OCI-LY3 (cell line): ENCODE results near the gene EEF1AKMT3.

ENCODE experiments used
- H2AFZ ChIP-seq: fragments of 200-600, 300-600 bp; shearing (Covaris generic); 2 replicates; pipeline ENCODE4 v1.6.0; 2014; ENCODE audit warnings: antibody characterized with exemption, low read depth, low read length
- H3K27ac ChIP-seq: fragments of 200-600, 300-600 bp; sonication (generic); 2 replicates; pipeline ENCODE4 v1.5.1; 2014; ENCODE audit warnings: mild to moderate bottlenecking, low read length, moderate library complexity, mixed read lengths
- H3K27me3 ChIP-seq: fragments of 200-600, 300-600 bp; sonication (generic); 2 replicates; pipeline ENCODE4 v1.6.1; 2014; ENCODE audit warnings: low read depth, low read length, mixed read lengths
- H3K36me3 ChIP-seq: fragments of 200-600, 300-600 bp; sonication (generic); replicated peaks from 2 replicates; pipeline ENCODE3; 2014; ENCODE audit warnings: low read depth, low read length, mixed read lengths
- H3K4me1 ChIP-seq: fragments of 300-600, 200-600 bp; sonication (generic); 2 replicates; pipeline ENCODE4 v1.6.1; 2014; ENCODE audit warnings: low read length, mixed read lengths
- H3K4me2 ChIP-seq: fragments of 200-600, 300-600 bp; sonication (generic); 2 replicates; pipeline ENCODE4 v1.6.1; 2014; ENCODE audit warnings: low read length, mixed read lengths
- H3K4me3 ChIP-seq: fragments of 300-600, 200-600 bp; sonication (generic); 2 replicates; pipeline ENCODE4 v1.5.1; 2014; ENCODE audit warnings: antibody characterized with exemption, mild to moderate bottlenecking, low read length, moderate library complexity
- H3K79me2 ChIP-seq: fragments of 300-600, 200-600 bp; shearing (Covaris generic); 2 replicates; pipeline ENCODE4 v1.6.1; 2014; ENCODE audit warnings: mild to moderate bottlenecking, low read length, mixed read lengths
- H3K9ac ChIP-seq: fragments of 300-600, 200-600 bp; shearing (Covaris generic); 2 replicates; pipeline ENCODE4 v1.6.0; 2014; ENCODE audit warnings: mild to moderate bottlenecking, low read length, moderate library complexity
- H3K9me3 ChIP-seq: fragments of 200-600, 300-600 bp; shearing (Covaris generic); 2 replicates; pipeline ENCODE4 v1.6.1; 2014; ENCODE audit warnings: low read length, mixed read lengths; ENCODE audit not compliant: insufficient read depth
- H4K20me1 ChIP-seq: fragments of 200-600, 300-600 bp; sonication (generic); 2 replicates; pipeline ENCODE4 v1.6.1; 2016; ENCODE audit warnings: low read length, mixed read lengths; ENCODE audit not compliant: insufficient read depth
- CTCF ChIP-seq: fragments of 200-600, 300-600 bp; sonication (generic); IDR thresholded peaks from 2 replicates; pipeline ENCODE4 v1.5.1; 2014; ENCODE audit warnings: antibody characterized with exemption, low read length, low read depth
- EZH2phosphoT487 ChIP-seq: fragments of 200-600 bp; shearing (Covaris generic); IDR thresholded peaks from 2 replicates; pipeline ENCODE4 v1.6.1; 2018; ENCODE audit warnings: antibody characterized with exemption, mixed run types, low read depth

The EEF1AKMT3 gene

DNA sequence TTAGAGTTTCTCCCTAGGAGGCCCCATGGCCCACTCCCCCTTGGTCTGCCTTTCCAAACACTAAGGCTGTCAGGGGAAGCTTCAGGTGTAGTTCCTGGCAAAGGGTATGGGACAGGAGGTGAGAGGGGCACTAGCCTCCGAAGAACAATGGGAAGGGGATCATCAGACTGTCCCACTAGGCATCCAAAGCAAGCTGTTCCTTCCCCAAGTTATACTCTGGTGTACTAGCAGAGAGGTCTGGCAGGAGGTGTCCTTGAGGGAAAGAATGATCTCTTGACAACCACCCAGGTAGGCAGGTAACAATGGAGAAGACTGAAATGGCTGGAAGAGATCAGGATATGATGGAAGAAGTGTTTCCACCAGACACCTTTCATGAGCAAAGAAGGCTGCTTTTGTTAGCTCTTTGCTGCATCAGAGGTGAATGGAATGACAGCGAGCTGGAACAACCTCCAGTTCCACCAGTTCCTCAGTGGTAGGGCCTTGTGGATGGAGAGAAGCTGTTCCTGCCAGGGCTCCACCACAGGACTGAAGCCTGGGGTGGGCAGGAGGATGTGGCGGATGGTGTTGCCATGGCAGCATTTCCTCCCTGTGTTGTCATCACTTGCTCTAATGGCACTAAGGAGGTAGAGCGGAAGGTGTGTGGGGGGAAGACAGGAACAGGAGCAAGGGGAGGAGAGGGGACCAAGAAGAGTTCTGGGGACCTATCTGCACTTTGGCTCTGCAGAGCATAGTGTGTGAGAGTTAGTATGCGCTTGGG lies 31.6 kb upstream of the EEF1AKMT3 start:
- H3K4me3 ChIP-seq, result peak overlapping the region; percentile 89
- H3K27ac ChIP-seq, result no peak overlapping the region
- no peaks in the 10 kb centered on the region for H3K9me3 ChIP-seq
- no peak overlapping the region for H2AFZ ChIP-seq
- H3K9ac ChIP-seq, result peak overlapping the region; percentile 85; the same call in 1 of the 2 replicates
- no peaks in the 10 kb centered on the region for H4K20me1 ChIP-seq
- H3K36me3 ChIP-seq, result no peaks in the 10 kb centered on the region
- TF ChIP-seq CTCF, result no peak
- no peak for TF ChIP-seq EZH2phosphoT487
- H3K79me2 ChIP-seq, result peaks cover 22% of the 10 kb centered on the region
- H3K4me1 ChIP-seq, result peaks cover 27% of the 10 kb centered on the region
- peak overlapping the region; percentile 78 for H3K4me2 ChIP-seq
- no peaks in the 10 kb centered on the region for H3K27me3 ChIP-seq

DNA sequence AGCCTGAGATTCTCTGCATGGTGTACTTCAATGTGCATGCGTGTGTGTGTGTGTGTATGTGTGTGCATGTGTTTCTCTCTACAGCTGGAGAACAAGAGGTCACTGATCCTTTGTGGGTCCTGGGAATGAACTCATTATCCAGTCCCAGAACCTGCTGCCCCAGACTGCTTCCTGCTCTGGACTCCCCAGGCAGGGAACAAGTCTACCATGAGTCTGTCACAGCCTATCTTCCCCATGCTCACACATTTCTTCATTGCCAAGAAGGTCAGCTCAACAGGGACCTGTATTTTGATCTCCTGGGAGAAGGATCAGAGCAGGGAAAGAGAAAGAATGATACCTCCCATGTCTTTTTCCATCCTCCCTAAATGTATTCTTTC lies 31.0 kb upstream of the EEF1AKMT3 start:
- Histone ChIP-seq H3K79me2 (peaks cover 22% of the 10 kb centered on the region), H2AFZ (0 out of 2 replicates have a peak overlapping the region, but pooled peaks have one; percentile 43), H3K27me3 (no peaks in the 10 kb centered on the region), H3K36me3 (peaks cover 5% of the 10 kb centered on the region), H3K27ac (no peak overlapping the region), H3K9me3 (no peaks in the 10 kb centered on the region), H4K20me1 (no peaks in the 10 kb centered on the region), H3K4me2 (peak overlapping the region; percentile 78), H3K4me1 (peaks cover 27% of the 10 kb centered on the region), H3K9ac (peak overlapping the region; percentile 85), H3K4me3 (peak overlapping the region; percentile 89)
- TF ChIP-seq EZH2phosphoT487 (no peak), CTCF (no peak)

DNA sequence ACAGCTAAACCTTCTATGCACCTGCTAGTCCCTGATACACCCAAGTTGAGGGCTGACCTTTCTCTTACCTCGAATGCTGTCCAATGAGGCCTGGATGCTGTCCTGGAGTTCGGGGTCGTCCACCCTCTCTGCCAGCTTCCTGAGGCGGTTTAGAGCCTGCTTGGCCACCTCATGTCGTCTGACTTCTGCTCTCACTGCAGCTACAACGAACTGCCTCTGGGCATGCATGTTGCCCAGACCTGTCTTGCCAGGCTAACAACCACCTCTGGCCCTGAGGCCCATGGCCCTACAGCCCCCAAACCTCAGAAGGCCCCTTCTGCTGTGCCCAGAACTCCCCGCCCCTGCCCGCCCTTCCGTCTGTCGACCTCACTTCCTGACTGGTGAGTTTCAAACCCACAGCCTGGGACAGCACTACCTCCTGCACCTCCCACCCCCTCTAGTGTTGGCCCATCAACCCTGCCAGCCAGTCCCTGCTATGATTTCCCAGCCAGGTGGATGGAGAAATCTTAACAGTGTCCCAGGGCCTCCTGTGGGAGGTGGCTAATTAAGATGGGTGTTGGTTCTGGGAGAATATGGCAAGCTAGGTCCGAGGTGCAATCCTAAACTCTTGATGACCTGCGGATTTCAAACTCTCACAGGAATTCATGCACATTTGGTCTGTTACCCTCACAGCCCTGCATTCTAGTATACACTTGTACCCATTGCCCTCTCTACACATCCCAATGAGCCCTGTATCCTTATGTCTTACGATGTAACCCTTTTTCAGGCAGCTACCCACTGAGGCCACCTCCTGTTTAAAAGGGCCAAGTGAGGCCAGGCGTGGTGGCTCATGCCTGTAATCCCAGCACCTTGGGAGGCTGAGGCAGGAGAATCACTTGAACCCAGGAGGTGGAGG lies 30.3 kb upstream of the EEF1AKMT3 start:
- H3K9me3 ChIP-seq, result no peaks in the 10 kb centered on the region
- H3K36me3 ChIP-seq, result peaks cover 10% of the 10 kb centered on the region
- H3K27me3 ChIP-seq, result no peaks in the 10 kb centered on the region
- H2AFZ ChIP-seq, result peak overlapping the region; percentile 43
- peaks cover 27% of the 10 kb centered on the region for H3K4me1 ChIP-seq
- peak overlapping the region; percentile 78 for H3K4me2 ChIP-seq
- peaks cover 22% of the 10 kb centered on the region for H3K79me2 ChIP-seq
- H3K27ac ChIP-seq, result peak overlapping the region; percentile 19; the same call in 1 of the 2 replicates
- H4K20me1 ChIP-seq, result no peaks in the 10 kb centered on the region
- H3K9ac ChIP-seq, result peak overlapping the region; percentile 85
- TF ChIP-seq CTCF, result peak; percentile 51
- TF ChIP-seq EZH2phosphoT487, result no peak
- H3K4me3 ChIP-seq, result peak overlapping the region; percentile 89

- Histone ChIP-seq H3K36me3 (peaks cover 21% of the 10 kb centered on the region), H3K9ac (peak overlapping the region; percentile 99), H3K4me1 (peaks cover 30% of the 10 kb centered on the region), H3K79me2 (peaks cover 22% of the 10 kb centered on the region), H3K27ac (no peak overlapping the region), H4K20me1 (no peaks in the 10 kb centered on the region), H3K4me2 (peak overlapping the region; percentile 87), H3K9me3 (no peaks in the 10 kb centered on the region), H3K27me3 (no peaks in the 10 kb centered on the region), H2AFZ (peak overlapping the region; percentile 72; the same call in 1 of the 2 replicates), H3K4me3 (peak overlapping the region; percentile 97)
- TF ChIP-seq CTCF (no peak), EZH2phosphoT487 (no peak)
These were observed 28.6 kb upstream of the EEF1AKMT3 start for GRCh38 chr12:57743769-57744168.
